WTC11 (cell line): ENCODE data around the gene KAZN.

ENCODE experiments used
- ETV6 ChIP-seq: sonication (generic); formaldehyde crosslinking; IDR thresholded peaks from 2 replicates; pipeline ENCODE4 v1.8.1; 2022; ENCODE audit warnings: mild to moderate bottlenecking, missing genetic modification reagents
- IRF2 ChIP-seq: sonication (generic); formaldehyde crosslinking; IDR thresholded peaks from 2 replicates; pipeline ENCODE4 v1.8.0; 2022; ENCODE audit warnings: low read depth, missing genetic modification reagents, borderline replicate concordance
- NFE2L1 ChIP-seq: sonication (generic); formaldehyde crosslinking; IDR thresholded peaks from 2 replicates; pipeline ENCODE4 v1.8.1; 2023; ENCODE audit warnings: missing genetic modification reagents
- NR1H2 ChIP-seq: sonication (generic); formaldehyde crosslinking; IDR thresholded peaks from 2 replicates; pipeline ENCODE4 v1.9.0; 2021; ENCODE audit warnings: mild to moderate bottlenecking, moderate library complexity, missing genetic modification reagents
- OVOL2 ChIP-seq: fragments of 250-450 bp; sonication (Bioruptor Pico); IDR thresholded peaks from 2 replicates; pipeline ENCODE4 v1.9.0; 2021; ENCODE audit warnings: mild to moderate bottlenecking, borderline replicate concordance
- RELA ChIP-seq: sonication (generic); formaldehyde crosslinking; IDR thresholded peaks from 2 replicates; pipeline ENCODE4 v1.8.1; 2022; ENCODE audit warnings: missing genetic modification reagents, mild to moderate bottlenecking, borderline replicate concordance
- TEAD4 ChIP-seq: sonication (generic); formaldehyde crosslinking; IDR thresholded peaks from 2 replicates; pipeline ENCODE4 v1.8.0; 2022; ENCODE audit warnings: mild to moderate bottlenecking, missing genetic modification reagents
- ZNF121 ChIP-seq: sonication (generic); formaldehyde crosslinking; IDR thresholded peaks from 2 replicates; pipeline ENCODE4 v1.8.0; 2023; ENCODE audit warnings: missing genetic modification reagents
- ZNF232 ChIP-seq: sonication (generic); formaldehyde crosslinking; IDR thresholded peaks from 2 replicates; pipeline ENCODE4 v1.8.0; 2022; ENCODE audit warnings: mild to moderate bottlenecking, missing genetic modification reagents
- TF ChIP-seq, protein P1 (sequence below): fragments of 200-600 bp; IDR thresholded peaks from 2 replicates; pipeline ENCODE4 v1.8.0; 2022; ENCODE audit warnings: antibody characterized with exemption
- TF ChIP-seq, protein P2 (sequence below): sonication (generic); formaldehyde crosslinking; IDR thresholded peaks from 2 replicates; pipeline ENCODE4 v1.8.1; 2023; ENCODE audit warnings: mild to moderate bottlenecking, missing genetic modification reagents
- TF ChIP-seq, protein P3 (sequence below): sonication (generic); formaldehyde crosslinking; IDR thresholded peaks from 2 replicates; pipeline ENCODE4 v1.8.0; 2022; ENCODE audit warnings: missing genetic modification reagents
- TF ChIP-seq, protein P4 (sequence below): sonication (generic); formaldehyde crosslinking; IDR thresholded peaks from 2 replicates; pipeline ENCODE4 v1.8.1; 2022; ENCODE audit warnings: mild to moderate bottlenecking, missing genetic modification reagents, moderate library complexity, borderline replicate concordance

GRCh38 chr1:15028102-15028501 is 429.6 kb downstream of the KAZN start:
- no peak for TF ChIP-seq TEAD4 (CRISPR knock-in tag)
- no peak for TF ChIP-seq IRF2 (CRISPR knock-in tag)
- TF ChIP-seq, protein P1, sequence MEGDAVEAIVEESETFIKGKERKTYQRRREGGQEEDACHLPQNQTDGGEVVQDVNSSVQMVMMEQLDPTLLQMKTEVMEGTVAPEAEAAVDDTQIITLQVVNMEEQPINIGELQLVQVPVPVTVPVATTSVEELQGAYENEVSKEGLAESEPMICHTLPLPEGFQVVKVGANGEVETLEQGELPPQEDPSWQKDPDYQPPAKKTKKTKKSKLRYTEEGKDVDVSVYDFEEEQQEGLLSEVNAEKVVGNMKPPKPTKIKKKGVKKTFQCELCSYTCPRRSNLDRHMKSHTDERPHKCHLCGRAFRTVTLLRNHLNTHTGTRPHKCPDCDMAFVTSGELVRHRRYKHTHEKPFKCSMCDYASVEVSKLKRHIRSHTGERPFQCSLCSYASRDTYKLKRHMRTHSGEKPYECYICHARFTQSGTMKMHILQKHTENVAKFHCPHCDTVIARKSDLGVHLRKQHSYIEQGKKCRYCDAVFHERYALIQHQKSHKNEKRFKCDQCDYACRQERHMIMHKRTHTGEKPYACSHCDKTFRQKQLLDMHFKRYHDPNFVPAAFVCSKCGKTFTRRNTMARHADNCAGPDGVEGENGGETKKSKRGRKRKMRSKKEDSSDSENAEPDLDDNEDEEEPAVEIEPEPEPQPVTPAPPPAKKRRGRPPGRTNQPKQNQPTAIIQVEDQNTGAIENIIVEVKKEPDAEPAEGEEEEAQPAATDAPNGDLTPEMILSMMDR = no peak
- TF ChIP-seq ZNF121 = no peak
- TF ChIP-seq, protein P2, sequence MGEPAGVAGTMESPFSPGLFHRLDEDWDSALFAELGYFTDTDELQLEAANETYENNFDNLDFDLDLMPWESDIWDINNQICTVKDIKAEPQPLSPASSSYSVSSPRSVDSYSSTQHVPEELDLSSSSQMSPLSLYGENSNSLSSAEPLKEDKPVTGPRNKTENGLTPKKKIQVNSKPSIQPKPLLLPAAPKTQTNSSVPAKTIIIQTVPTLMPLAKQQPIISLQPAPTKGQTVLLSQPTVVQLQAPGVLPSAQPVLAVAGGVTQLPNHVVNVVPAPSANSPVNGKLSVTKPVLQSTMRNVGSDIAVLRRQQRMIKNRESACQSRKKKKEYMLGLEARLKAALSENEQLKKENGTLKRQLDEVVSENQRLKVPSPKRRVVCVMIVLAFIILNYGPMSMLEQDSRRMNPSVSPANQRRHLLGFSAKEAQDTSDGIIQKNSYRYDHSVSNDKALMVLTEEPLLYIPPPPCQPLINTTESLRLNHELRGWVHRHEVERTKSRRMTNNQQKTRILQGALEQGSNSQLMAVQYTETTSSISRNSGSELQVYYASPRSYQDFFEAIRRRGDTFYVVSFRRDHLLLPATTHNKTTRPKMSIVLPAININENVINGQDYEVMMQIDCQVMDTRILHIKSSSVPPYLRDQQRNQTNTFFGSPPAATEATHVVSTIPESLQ (CRISPR knock-in tag) = no peak
- no peak for TF ChIP-seq OVOL2
- TF ChIP-seq, protein P3, sequence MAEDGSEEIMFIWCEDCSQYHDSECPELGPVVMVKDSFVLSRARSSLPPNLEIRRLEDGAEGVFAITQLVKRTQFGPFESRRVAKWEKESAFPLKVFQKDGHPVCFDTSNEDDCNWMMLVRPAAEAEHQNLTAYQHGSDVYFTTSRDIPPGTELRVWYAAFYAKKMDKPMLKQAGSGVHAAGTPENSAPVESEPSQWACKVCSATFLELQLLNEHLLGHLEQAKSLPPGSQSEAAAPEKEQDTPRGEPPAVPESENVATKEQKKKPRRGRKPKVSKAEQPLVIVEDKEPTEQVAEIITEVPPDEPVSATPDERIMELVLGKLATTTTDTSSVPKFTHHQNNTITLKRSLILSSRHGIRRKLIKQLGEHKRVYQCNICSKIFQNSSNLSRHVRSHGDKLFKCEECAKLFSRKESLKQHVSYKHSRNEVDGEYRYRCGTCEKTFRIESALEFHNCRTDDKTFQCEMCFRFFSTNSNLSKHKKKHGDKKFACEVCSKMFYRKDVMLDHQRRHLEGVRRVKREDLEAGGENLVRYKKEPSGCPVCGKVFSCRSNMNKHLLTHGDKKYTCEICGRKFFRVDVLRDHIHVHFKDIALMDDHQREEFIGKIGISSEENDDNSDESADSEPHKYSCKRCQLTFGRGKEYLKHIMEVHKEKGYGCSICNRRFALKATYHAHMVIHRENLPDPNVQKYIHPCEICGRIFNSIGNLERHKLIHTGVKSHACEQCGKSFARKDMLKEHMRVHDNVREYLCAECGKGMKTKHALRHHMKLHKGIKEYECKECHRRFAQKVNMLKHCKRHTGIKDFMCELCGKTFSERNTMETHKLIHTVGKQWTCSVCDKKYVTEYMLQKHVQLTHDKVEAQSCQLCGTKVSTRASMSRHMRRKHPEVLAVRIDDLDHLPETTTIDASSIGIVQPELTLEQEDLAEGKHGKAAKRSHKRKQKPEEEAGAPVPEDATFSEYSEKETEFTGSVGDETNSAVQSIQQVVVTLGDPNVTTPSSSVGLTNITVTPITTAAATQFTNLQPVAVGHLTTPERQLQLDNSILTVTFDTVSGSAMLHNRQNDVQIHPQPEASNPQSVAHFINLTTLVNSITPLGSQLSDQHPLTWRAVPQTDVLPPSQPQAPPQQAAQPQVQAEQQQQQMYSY (CRISPR knock-in tag) = no peak
- no peak for TF ChIP-seq ETV6
- TF ChIP-seq RELA (CRISPR knock-in tag) = no peak
- no peak for TF ChIP-seq NFE2L1 (CRISPR knock-in tag)
- TF ChIP-seq ZNF232 (CRISPR knock-in tag) = no peak
- TF ChIP-seq NR1H2 (CRISPR knock-in tag) = no peak
- TF ChIP-seq, protein P4, sequence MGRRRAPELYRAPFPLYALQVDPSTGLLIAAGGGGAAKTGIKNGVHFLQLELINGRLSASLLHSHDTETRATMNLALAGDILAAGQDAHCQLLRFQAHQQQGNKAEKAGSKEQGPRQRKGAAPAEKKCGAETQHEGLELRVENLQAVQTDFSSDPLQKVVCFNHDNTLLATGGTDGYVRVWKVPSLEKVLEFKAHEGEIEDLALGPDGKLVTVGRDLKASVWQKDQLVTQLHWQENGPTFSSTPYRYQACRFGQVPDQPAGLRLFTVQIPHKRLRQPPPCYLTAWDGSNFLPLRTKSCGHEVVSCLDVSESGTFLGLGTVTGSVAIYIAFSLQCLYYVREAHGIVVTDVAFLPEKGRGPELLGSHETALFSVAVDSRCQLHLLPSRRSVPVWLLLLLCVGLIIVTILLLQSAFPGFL = no peak
